ENCODE data around the gene RELA.

DNA sequence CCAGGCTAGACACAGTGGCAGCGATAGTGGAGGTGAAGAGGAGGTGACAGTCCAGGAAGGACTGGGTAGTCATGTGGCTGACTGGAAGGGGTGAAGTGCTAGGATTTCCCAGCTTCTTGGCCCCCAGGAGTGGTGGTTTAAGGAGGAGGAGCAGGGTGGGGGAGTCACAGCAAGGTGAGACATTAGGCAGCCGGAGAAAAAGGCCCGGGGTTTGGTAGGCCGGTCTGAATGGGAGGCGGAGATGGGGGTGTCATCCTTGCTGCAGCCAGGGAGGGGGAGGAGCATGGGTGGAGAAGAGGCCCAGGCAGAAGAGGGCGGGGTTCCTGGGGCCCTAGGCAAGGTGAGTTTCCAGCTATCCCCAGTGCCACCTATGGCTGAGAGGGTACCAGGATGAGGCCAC lies 18.7 kb downstream of the RELA start:
- TF ChIP-seq, protein P1, sequence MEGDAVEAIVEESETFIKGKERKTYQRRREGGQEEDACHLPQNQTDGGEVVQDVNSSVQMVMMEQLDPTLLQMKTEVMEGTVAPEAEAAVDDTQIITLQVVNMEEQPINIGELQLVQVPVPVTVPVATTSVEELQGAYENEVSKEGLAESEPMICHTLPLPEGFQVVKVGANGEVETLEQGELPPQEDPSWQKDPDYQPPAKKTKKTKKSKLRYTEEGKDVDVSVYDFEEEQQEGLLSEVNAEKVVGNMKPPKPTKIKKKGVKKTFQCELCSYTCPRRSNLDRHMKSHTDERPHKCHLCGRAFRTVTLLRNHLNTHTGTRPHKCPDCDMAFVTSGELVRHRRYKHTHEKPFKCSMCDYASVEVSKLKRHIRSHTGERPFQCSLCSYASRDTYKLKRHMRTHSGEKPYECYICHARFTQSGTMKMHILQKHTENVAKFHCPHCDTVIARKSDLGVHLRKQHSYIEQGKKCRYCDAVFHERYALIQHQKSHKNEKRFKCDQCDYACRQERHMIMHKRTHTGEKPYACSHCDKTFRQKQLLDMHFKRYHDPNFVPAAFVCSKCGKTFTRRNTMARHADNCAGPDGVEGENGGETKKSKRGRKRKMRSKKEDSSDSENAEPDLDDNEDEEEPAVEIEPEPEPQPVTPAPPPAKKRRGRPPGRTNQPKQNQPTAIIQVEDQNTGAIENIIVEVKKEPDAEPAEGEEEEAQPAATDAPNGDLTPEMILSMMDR (IDR thresholded peaks at IDR 0.05) = no peak
- TF ChIP-seq POLR2A (IDR thresholded peaks at IDR 0.05) = no peak

Measured in gastroesophageal sphincter (tissue), 3 donors.